GM19238 (cell line): ENCODE measurements around the gene ALAS1.

Experiments
- DNase-seq: peaks from one replicate; pipeline ENCODE4 v3.0.0; 2011; ENCODE audit warnings: low spot score; ENCODE audit not compliant: insufficient read length

ALAS1 gene

GRCh38 chr3:52248816-52249547 lies 51.0 kb downstream of the ALAS1 start:
- no peak for DNase-seq

- DNase-seq = no peak
These were observed 51.7 kb downstream of the ALAS1 start for GRCh38 chr3:52249683-52250082.

- no peak for DNase-seq
These were observed 52.2 kb downstream of the ALAS1 start for GRCh38 chr3:52250122-52250521.

- DNase-seq = peak; percentile 89
These were observed 55.6 kb downstream of the ALAS1 start for GRCh38 chr3:52253314-52254304.

GRCh38 chr3:52254608-52255007 lies 56.6 kb downstream of the ALAS1 start:
- no peak for DNase-seq

- DNase-seq = no peak
These were observed 58.2 kb downstream of the ALAS1 start for GRCh38 chr3:52256159-52256558.

GRCh38 chr3:52256622-52257021 lies 58.7 kb downstream of the ALAS1 start:
- DNase-seq = no peak

GRCh38 chr3:52257911-52258310 lies 60.0 kb downstream of the ALAS1 start:
- DNase-seq = no peak

- DNase-seq = no peak
These were observed 61.1 kb downstream of the ALAS1 start for GRCh38 chr3:52259035-52259434.

GRCh38 chr3:52259448-52259847 lies 61.5 kb downstream of the ALAS1 start:
- DNase-seq = no peak

GRCh38 chr3:52262447-52262846 lies 64.5 kb downstream of the ALAS1 start:
- DNase-seq = no peak
